ENCODE results near the gene SLC11A1. TPM values are rescaled to one million over a fixed set of nuclear protein-coding genes. Genes with fewer than 3 reads are reported as not detected.

SLC11A1 gene
- total and polyA plus RNA-seq, 7 donors = 0.96 to 3.9 (median 2.2) TPM

DNA sequence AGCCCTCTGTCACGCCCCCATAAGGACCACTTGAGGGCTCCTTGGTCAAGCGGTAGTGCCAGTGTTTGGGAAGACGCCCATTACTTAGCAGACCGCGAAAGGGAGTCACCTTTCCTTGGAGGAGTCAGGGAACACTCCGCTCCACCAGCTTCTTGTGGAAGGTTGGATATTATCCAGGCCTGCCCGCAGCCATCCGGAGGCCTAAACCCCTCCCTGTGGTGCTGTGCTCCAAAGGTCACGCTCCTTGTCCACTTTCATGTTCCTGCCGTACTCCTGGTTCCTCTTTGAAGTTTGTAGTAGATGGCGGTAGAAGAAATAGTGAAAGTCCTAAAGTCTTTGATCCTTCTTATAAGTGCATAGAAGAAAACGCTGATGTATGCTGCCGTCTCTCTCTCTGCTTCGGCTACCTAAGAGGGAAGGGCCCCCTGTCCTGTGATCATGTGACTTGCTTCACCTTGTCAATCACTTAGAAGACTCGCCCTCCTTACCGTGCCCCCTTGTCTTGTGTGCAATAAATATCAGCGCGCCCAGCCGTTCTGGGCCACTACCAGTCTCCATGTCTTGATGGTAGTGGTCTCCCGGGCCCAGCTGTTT, 27.1 kb upstream of the SLC11A1 start:
- intact Hi-C loops (cut with DNase I) = loop anchor here (5.0 kb wide), 1 partner anchor 53 kb away; no protein-coding TSS in a partner anchor
- Histone ChIP-seq H3K27me3 (ENCODE audit: insufficient read depth in 3 of 3, low read length in 2 of 3) (no peaks in the 10 kb centered on the region), H3K27ac (no peak overlapping the region), H3K9me3 (no peaks in the 10 kb centered on the region), H3K36me3 (ENCODE audit: insufficient read depth in 1 of 2, low read depth in 1 of 2) (no peaks in the 10 kb centered on the region), H3K4me3 (no peak overlapping the region), H3K4me1 (no peaks in the 10 kb centered on the region)
- WGBS, 3 donors = 72 to 78% (median 72%) methylated on average over 20 of the region's 20 CpGs
- TF ChIP-seq, protein P1, sequence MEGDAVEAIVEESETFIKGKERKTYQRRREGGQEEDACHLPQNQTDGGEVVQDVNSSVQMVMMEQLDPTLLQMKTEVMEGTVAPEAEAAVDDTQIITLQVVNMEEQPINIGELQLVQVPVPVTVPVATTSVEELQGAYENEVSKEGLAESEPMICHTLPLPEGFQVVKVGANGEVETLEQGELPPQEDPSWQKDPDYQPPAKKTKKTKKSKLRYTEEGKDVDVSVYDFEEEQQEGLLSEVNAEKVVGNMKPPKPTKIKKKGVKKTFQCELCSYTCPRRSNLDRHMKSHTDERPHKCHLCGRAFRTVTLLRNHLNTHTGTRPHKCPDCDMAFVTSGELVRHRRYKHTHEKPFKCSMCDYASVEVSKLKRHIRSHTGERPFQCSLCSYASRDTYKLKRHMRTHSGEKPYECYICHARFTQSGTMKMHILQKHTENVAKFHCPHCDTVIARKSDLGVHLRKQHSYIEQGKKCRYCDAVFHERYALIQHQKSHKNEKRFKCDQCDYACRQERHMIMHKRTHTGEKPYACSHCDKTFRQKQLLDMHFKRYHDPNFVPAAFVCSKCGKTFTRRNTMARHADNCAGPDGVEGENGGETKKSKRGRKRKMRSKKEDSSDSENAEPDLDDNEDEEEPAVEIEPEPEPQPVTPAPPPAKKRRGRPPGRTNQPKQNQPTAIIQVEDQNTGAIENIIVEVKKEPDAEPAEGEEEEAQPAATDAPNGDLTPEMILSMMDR (IDR thresholded peaks at IDR 0.05) = no peak
- no peak for ATAC-seq
- DNase-seq = no peak

DNA sequence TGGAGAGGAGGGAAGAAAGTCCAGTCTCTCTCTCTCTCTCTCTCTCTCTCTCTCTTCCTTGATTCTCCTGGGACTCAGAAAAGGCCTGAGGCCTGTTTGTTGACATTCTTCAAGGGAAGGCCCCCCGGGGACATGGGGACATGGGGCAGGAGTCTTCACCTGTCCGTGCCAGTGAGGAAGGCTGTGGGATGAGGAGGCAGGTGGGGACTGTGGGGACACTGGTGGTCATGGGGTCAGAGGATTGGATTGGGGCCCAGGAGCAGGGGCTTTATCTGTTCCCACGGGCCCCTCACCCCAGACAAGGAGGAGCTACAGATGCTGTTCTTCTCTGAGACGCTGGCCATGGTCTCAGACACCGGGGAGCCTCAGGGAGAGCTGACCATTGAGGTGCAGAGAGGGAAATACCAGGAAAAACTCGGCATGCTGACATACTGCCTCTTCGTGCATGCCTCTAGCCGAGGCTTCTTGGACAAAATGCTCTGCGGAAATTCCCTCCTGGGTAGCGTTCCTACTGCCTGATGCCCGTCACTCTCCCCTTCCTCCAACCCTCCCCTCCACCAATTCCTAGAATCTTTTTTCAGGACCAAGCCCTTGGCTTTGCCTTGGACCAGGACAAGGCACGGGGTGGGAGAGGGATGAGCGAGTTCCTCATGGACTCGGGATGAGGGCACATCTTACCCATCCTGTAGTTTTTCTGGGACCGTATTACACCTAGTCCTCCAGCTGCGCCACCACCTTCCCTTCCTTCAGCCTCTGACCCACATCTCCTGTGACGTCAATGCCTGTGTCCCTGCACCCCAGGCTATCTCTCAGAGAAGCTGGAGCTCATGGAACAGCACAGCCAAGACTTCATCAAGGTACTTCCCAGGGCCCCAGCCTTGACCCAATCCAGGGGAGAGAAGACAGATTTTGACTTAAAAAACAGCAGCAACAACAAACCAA, 24.6 kb upstream of the SLC11A1 start:
- no peaks in the 10 kb centered on the region for H3K27me3 ChIP-seq (ENCODE audit: insufficient read depth in 3 of 3, low read length in 2 of 3)

DNA sequence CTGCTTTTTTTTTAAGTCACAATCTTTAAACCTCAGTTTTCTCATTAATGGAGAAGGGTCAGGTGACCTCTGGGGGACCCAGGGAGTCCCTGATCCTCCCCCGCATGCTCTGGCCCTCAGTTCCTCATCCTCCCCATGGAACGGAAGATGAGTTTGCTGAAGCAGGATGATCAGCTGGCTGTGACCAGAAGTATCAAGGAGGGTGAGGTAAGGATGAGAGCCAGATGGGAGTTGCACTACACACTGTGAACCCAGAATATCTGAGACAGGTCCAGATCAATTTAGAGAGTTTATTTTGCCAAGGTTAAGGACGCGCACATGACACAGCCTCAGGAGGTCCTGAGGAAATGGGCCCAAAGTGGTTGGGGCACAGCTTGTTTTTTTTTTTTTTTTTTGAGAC, 21.6 kb upstream of the SLC11A1 start:
- Histone ChIP-seq H3K9me3 (no peaks in the 10 kb centered on the region), H3K27me3 (ENCODE audit: insufficient read depth in 3 of 3, low read length in 2 of 3) (no peaks in the 10 kb centered on the region), H3K4me3 (no peak overlapping the region), H3K36me3 (ENCODE audit: insufficient read depth in 1 of 2, low read depth in 1 of 2) (no peaks in the 10 kb centered on the region), H3K4me1 (no peaks in the 10 kb centered on the region), H3K27ac (no peak overlapping the region)
- ATAC-seq (no peak), DNase-seq (no peak)
- intact Hi-C loops (cut with DNase I) = no loop called here
- TF ChIP-seq, protein P1 (IDR thresholded peaks at IDR 0.05) = no peak
- 89 to 95% (median 92%) methylated on average over 4 of the region's 4 CpGs for WGBS, 3 donors

More for the DNA sequence above, 24.6 kb upstream of the SLC11A1 start:
- no peaks in the 10 kb centered on the region for H3K4me1 ChIP-seq
- TF ChIP-seq, protein P1 (IDR thresholded peaks at IDR 0.05) = no peak
- H3K9me3 ChIP-seq = no peaks in the 10 kb centered on the region
- intact Hi-C loops (cut with DNase I) = loop anchor here (5.0 kb wide), 1 partner anchor 55 kb away; no protein-coding TSS in a partner anchor
- ATAC-seq (no peak), DNase-seq (no peak)
- WGBS, 3 donors = 54 to 66% (median 60%) methylated on average over 17 of the region's 17 CpGs
- H3K27ac ChIP-seq = no peak overlapping the region
- no peaks in the 10 kb centered on the region for H3K36me3 ChIP-seq (ENCODE audit: insufficient read depth in 1 of 2, low read depth in 1 of 2)
- no peak overlapping the region for H3K4me3 ChIP-seq

DNA sequence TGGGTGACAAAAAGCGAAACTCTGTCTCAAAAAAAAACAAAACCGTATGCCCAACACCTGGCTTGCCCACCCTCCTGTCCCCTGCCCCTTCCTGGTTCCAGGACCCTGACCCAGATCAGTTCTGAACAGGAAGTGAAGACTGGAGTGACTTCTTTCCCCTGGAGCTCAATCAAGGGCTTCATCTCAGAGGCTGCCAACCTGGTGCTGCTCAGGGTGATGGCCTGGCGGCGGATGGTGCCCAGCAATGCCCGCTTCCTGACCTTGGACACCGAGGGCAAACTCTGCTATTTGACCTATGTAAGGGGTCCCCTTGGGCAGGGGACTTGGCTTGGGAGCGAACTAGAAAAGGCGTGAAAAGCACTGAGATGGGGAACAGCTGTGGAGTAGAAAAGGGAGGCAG, 19.5 kb upstream of the SLC11A1 start:
- no peak overlapping the region for H3K27ac ChIP-seq
- TF ChIP-seq, protein P1 (IDR thresholded peaks at IDR 0.05) = no peak
- no peaks in the 10 kb centered on the region for H3K36me3 ChIP-seq (ENCODE audit: insufficient read depth in 1 of 2, low read depth in 1 of 2)
- no peaks in the 10 kb centered on the region for H3K4me1 ChIP-seq
- H3K4me3 ChIP-seq = no peak overlapping the region
- ATAC-seq (no peak), DNase-seq (no peak)
- intact Hi-C loops (cut with DNase I) = no loop called here
- H3K9me3 ChIP-seq = no peaks in the 10 kb centered on the region
- no peaks in the 10 kb centered on the region for H3K27me3 ChIP-seq (ENCODE audit: insufficient read depth in 3 of 3, low read length in 2 of 3)
- 81 to 83% (median 82%) methylated on average over 8 of the region's 8 CpGs for WGBS, 3 donors
